ENCODE measurements around the gene NPC2.
"Not testable (repeated sequence)": the region's sequence is repeated elsewhere in the genome, so short reads cannot be mapped to it uniquely, and the experiment has no call there.

DNA sequence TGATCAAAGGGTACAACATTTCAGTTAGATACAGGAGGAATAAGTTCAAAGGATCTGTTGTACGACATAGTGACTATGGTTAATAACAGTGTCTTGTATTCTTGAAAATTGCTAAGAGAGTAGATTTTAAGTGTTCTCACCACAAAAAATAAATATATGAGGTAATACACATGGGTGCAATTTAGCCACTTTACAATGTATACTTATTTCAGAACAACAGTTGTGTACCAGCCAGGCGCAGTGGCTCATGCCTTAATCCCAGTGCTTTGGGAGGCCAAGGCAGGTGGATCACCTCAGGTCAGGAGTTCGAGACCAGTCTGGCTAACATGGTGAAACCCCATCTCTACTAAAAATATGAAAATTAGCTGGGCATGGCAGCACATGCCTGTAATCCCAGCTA is 43.2 kb upstream of the NPC2 start:
- TF ChIP-seq EZH2phosphoT487 (IDR thresholded peaks at IDR 0.05; ENCODE audit: insufficient read depth, low read depth); EZH2 (IDR thresholded peaks at IDR 0.05; ENCODE audit: insufficient read depth, poor library complexity, severe bottlenecking): not testable (repeated sequence)
